SHP77 treated with DMSO at 0.1 percent for 48 hours (cell line): ENCODE data around the gene POU2F1.

Experiments
- DNase-seq: peaks from one replicate; lab custom pipeline; 2025; lab: John Stamatoyannopoulos, UW

POU2F1 gene

GRCh38 chr1:167469280-167469965 lies 248.7 kb downstream of the POU2F1 start:
- no peak for DNase-seq

DNA sequence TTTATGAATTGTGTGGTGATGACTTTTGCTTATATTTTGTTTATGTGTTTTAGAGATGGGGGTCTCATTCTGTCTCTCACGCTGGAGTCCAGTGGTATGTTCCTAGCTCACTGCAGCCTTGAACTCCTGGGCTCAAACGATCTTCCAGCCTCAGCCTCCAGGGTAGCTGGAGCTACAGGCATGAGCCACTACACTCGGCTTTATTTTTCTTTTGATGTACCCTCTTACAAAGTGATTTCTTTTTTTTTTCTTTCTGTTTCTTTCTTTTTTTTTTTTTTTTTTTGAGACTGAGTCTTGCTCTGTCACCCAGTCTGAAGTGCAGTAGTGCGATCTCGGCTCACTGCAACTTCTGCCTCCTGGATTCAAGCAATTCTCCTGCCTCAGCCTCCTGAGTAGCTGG lies 250.9 kb downstream of the POU2F1 start:
- DNase-seq = no peak

- DNase-seq = no peak
Observed at GRCh38 chr1:167472752-167473521, 252.3 kb downstream of the POU2F1 start.

DNA sequence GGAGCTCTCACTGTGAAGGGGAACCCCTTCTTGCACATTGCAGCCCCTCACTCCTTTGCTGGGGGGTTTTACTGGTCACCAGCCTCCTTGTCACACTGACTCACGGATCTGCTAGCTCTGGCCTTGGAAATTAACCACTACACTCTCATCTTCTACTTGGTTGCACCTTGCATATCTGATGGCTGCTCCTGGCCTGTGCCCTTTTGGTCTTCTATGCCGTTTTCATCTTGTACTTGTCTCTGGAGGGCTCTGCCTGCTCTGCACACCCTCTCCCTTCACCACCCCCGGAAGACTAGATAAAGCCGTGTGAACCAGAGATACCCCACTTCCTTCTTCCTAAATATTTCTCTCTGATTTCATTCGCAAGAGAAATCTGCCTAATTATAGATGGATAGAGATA lies 253.1 kb downstream of the POU2F1 start:
- DNase-seq = no peak

DNA sequence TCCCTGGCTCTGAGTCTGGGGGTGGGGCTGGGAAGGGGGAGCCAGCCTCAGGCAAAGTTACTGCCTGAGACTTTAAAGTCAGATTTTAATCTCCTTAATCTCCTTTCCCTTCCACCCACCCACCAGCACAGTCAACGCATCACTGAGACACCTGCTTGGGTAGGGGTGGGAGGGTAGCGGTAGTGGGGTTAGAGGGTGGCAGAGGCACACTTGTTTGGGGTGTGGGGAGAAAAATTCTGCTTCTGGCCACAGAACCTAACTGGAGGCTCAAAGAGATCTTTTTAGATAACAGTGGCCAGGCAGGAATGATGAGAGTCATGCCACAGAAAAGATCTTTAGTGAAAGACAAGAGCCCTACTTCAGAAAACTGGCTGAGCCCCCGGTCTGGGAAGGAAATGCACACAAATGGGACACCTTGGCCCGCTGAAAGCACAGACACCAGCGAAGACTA lies 253.5 kb downstream of the POU2F1 start:
- DNase-seq = no peak

GRCh38 chr1:167476061-167476460 lies 255.4 kb downstream of the POU2F1 start:
- DNase-seq = no peak
